HEK293 (cell line): ENCODE results near the gene CDYL2.

Experiments used
- CTCF ChIA-PET: fragments of 350-600 bp; formaldehyde crosslinking; extraction: SDS; loops from one replicate; lab custom pipeline; 2021; ENCODE audit warnings: antibody characterized with exemption; lab: Yijun Ruan, JAX
- POLR2A ChIA-PET: fragments of 300-600 bp; formaldehyde crosslinking; extraction: SDS; loops from one replicate; lab custom pipeline; 2020; ENCODE audit warnings: antibody characterized with exemption, inconsistent platforms; lab: Yijun Ruan, JAX
- H3K27ac ChIP-seq: fragments of 200-500 bp; sonication (Bioruptor generic); 2 replicates; pipeline ENCODE4 v1.5.1; 2014; ENCODE audit warnings: low read depth, low read length, control low read depth, inconsistent platforms; ENCODE audit errors: extremely low read depth
- H3K36me3 ChIP-seq, 2 experiments: fragments of 200-500 bp in 1 of 2; sonication (Bioruptor generic) in 1 of 2; 1 replicate in 1 of 2; 2 replicates in 1 of 2; pipeline ENCODE4 v1.5.1; 2014 to 2017; ENCODE audit warnings: inconsistent platforms in 2 of 2, low read length in 2 of 2; ENCODE audit not compliant: control insufficient read depth in 2 of 2, insufficient read depth in 1 of 2
- H3K4me1 ChIP-seq: fragments of 200-500 bp; sonication (Bioruptor generic); 2 replicates; pipeline ENCODE4 v1.5.1; 2014; ENCODE audit warnings: mild to moderate bottlenecking, low read length, inconsistent platforms; ENCODE audit not compliant: control insufficient read depth, insufficient read depth
- H3K4me3 ChIP-seq: 2 replicates; pipeline ENCODE4 v1.5.1; 2011; ENCODE audit warnings: low read depth, mild to moderate bottlenecking, control low read depth, low read length, moderate library complexity
- H3K9me3 ChIP-seq: fragments of 200-500 bp; sonication (Bioruptor generic); 2 replicates; pipeline ENCODE4 v1.5.1; 2014; ENCODE audit warnings: low read depth, low read length, inconsistent platforms; ENCODE audit not compliant: control insufficient read depth, insufficient read depth
- BCL11B ChIP-seq: fragments of 450-650 bp; formaldehyde crosslinking; IDR thresholded peaks from 2 replicates; pipeline ENCODE4 v1.5.1; 2016; ENCODE audit warnings: low read depth, missing biosample characterization, missing genetic modification characterization
- FEZF1 ChIP-seq: fragments of 450-650 bp; formaldehyde crosslinking; IDR thresholded peaks from 2 replicates; pipeline ENCODE4 v1.5.1; 2016; ENCODE audit warnings: missing biosample characterization, missing genetic modification characterization
- GLIS2 ChIP-seq: fragments of 450-650 bp; formaldehyde crosslinking; IDR thresholded peaks from 2 replicates; pipeline ENCODE4 v1.5.1; 2016; ENCODE audit warnings: missing biosample characterization, missing genetic modification characterization
- KLF10 ChIP-seq: fragments of 450-650 bp; IDR thresholded peaks from 2 replicates; pipeline ENCODE4 v1.5.1; 2018; ENCODE audit warnings: missing biosample characterization, mild to moderate bottlenecking, missing genetic modification characterization
- MYNN ChIP-seq: fragments of 450-650 bp; formaldehyde crosslinking; IDR thresholded peaks from 2 replicates; pipeline ENCODE4 v1.5.1; 2016; ENCODE audit warnings: missing biosample characterization, missing genetic modification characterization, borderline replicate concordance
- PBX3 ChIP-seq: sonication (generic); formaldehyde crosslinking; IDR thresholded peaks from 2 replicates; pipeline ENCODE4 v1.8.1; 2022; ENCODE audit warnings: mild to moderate bottlenecking, moderate library complexity, missing genetic modification reagents
- SP3 ChIP-seq: fragments of 450-650 bp; formaldehyde crosslinking; IDR thresholded peaks from 2 replicates; pipeline ENCODE4 v1.5.1; 2016; ENCODE audit warnings: missing biosample characterization, missing genetic modification characterization
- ZFHX2 ChIP-seq: fragments of 450-650 bp; formaldehyde crosslinking; conservative IDR thresholded peaks from 2 replicates; pipeline ENCODE4 v1.5.1; 2016; ENCODE audit warnings: missing biosample characterization, missing genetic modification characterization
- ZNF211 ChIP-seq: fragments of 450-650 bp; formaldehyde crosslinking; IDR thresholded peaks from 2 replicates; pipeline ENCODE4 v1.5.1; 2016; ENCODE audit warnings: low read depth, missing biosample characterization, missing genetic modification characterization
- ZNF214 ChIP-seq: fragments of 450-650 bp; formaldehyde crosslinking; IDR thresholded peaks from 2 replicates; pipeline ENCODE4 v1.5.1; 2017; ENCODE audit warnings: missing biosample characterization, mild to moderate bottlenecking, missing genetic modification characterization, borderline replicate concordance
- ZNF221 ChIP-seq: fragments of 450-650 bp; formaldehyde crosslinking; IDR thresholded peaks from 2 replicates; pipeline ENCODE4 v1.5.1; 2017; ENCODE audit warnings: missing biosample characterization, missing genetic modification characterization, borderline replicate concordance
- ZNF248 ChIP-seq: fragments of 450-650 bp; formaldehyde crosslinking; IDR thresholded peaks from 2 replicates; pipeline ENCODE4 v1.5.1; 2017; ENCODE audit warnings: missing biosample characterization, missing genetic modification characterization
- ZNF529 ChIP-seq: fragments of 450-650 bp; formaldehyde crosslinking; IDR thresholded peaks from 2 replicates; pipeline ENCODE4 v1.5.1; 2017; ENCODE audit warnings: missing genetic modification characterization, missing biosample characterization; ENCODE audit not compliant: insufficient replicate concordance
- ZNF544 ChIP-seq: fragments of 450-650 bp; formaldehyde crosslinking; IDR thresholded peaks from 2 replicates; pipeline ENCODE4 v1.5.0; 2017; ENCODE audit warnings: missing biosample characterization, missing genetic modification characterization
- ZNF561 ChIP-seq: fragments of 450-650 bp; IDR thresholded peaks from 2 replicates; pipeline ENCODE4 v1.5.1; 2018; ENCODE audit warnings: missing biosample characterization, missing genetic modification characterization, borderline replicate concordance
- ZNF585B ChIP-seq: fragments of 450-650 bp; formaldehyde crosslinking; IDR thresholded peaks from 2 replicates; pipeline ENCODE4 v1.5.1; 2016; ENCODE audit warnings: missing biosample characterization, missing genetic modification characterization
- ZNF768 ChIP-seq: fragments of 450-650 bp; formaldehyde crosslinking; IDR thresholded peaks from 2 replicates; pipeline ENCODE4 v1.5.1; 2018; ENCODE audit warnings: missing biosample characterization, mild to moderate bottlenecking, missing genetic modification characterization
- ZNF791 ChIP-seq: fragments of 450-650 bp; formaldehyde crosslinking; IDR thresholded peaks from 2 replicates; pipeline ENCODE4 v1.5.1; 2016; ENCODE audit warnings: missing biosample characterization, missing genetic modification characterization
- ZNF843 ChIP-seq: fragments of 450-650 bp; formaldehyde crosslinking; IDR thresholded peaks from 2 replicates; pipeline ENCODE4 v1.5.1; 2016; ENCODE audit warnings: missing biosample characterization, missing genetic modification characterization
- TF ChIP-seq, protein P1 (sequence below): fragments of 450-650 bp; formaldehyde crosslinking; IDR thresholded peaks from 2 replicates; pipeline ENCODE4 v1.5.1; 2016; ENCODE audit warnings: missing biosample characterization, missing genetic modification characterization
- TF ChIP-seq, protein P2 (sequence below): fragments of 450-650 bp; formaldehyde crosslinking; IDR thresholded peaks from 2 replicates; pipeline ENCODE4 v1.5.1; 2016; ENCODE audit warnings: missing biosample characterization, missing genetic modification characterization
- TF ChIP-seq, protein P3 (sequence below): fragments of 450-650 bp; formaldehyde crosslinking; IDR thresholded peaks from 2 replicates; pipeline ENCODE4 v1.5.1; 2016; ENCODE audit warnings: missing biosample characterization, missing genetic modification characterization
- TF ChIP-seq, protein P4 (sequence below): fragments of 450-650 bp; formaldehyde crosslinking; IDR thresholded peaks from 2 replicates; pipeline ENCODE4 v1.5.1; 2016; ENCODE audit warnings: missing biosample characterization, missing genetic modification characterization, low read depth

CDYL2 gene

DNA sequence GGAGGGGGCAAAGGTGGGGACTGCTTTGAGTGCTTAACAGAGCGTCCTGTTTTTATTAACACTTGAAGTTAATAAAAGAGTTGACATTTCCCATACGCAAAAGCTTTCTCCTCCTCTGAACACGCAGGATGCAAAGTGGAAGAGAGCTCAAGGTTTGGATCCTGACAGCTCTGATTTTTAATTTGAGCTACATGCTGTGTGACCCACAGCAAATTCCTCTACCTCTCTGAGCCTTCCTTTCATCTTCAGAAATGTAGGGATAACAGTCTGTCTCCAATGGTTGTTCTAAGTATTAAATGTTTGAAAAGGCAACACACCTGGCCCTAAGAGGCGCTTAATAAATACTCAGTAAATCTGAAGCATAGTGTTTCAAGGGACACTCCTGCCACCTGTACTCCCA lies 93.0 kb downstream of the CDYL2 start:
- ChIA-PET CTCF (no interaction called here), POLR2A (no interaction called here)
- peaks cover 1% of the 10 kb centered on the region; the same call in 1 of the 2 replicates for H3K4me1 ChIP-seq

DNA sequence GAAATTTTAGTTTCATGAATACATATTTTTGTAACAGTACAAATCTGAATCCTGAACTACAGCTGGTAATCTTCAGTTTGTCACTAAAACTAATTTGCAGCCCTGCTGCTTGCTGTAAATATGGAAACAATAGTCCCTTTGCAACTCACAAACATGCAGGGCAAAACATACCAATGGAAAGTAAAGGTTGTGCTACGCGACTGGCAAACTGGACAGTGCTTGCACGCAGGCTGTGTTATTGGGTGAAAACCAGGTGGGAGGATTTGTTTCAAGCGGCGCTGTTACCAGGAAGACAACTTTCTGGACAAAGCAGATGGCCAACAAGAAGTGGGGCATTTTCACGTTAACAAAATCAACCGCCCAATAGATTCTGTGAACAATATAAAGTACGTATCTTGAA lies 93.5 kb downstream of the CDYL2 start:
- no peak for TF ChIP-seq ZNF843 (tag by site-specific recombination)
- TF ChIP-seq PBX3 (CRISPR knock-in tag) = no peak
- TF ChIP-seq ZNF214 (tag by site-specific recombination) = no peak
- no peak for TF ChIP-seq FEZF1 (tag by site-specific recombination)
- no peak for TF ChIP-seq ZNF211 (tag by site-specific recombination)
- no peak for TF ChIP-seq ZNF561 (tag by site-specific recombination)
- no peak for TF ChIP-seq BCL11B
- TF ChIP-seq ZNF529 (tag by site-specific recombination) = no peak
- TF ChIP-seq KLF10 = no peak
- TF ChIP-seq ZNF791 (tag by site-specific recombination) = no peak
- TF ChIP-seq MYNN (tag by site-specific recombination) = no peak
- TF ChIP-seq ZNF585B (tag by site-specific recombination) = no peak
- TF ChIP-seq, all 188 proteins: peak for 0
- Histone ChIP-seq H3K9me3 (no peaks in the 10 kb centered on the region), H3K4me3 (no peak overlapping the region), H3K4me1 (peaks cover 4% of the 10 kb centered on the region; the same call in 1 of the 2 replicates), H3K27ac (no peak overlapping the region), H3K36me3 (no peaks in the 10 kb centered on the region)
- POLR2A ChIA-PET = no interaction called here
- CTCF ChIA-PET = no interaction called here

More for the DNA sequence above, 93.0 kb downstream of the CDYL2 start:
- no peak overlapping the region for H3K27ac ChIP-seq
- no peaks in the 10 kb centered on the region for H3K9me3 ChIP-seq
- peak; percentile 31; the same call in 1 of the 2 replicates for TF ChIP-seq ZNF768 (tag by site-specific recombination)
- no peak for TF ChIP-seq ZNF221
- no peak for TF ChIP-seq ZNF544 (tag by site-specific recombination)
- TF ChIP-seq, protein P1, sequence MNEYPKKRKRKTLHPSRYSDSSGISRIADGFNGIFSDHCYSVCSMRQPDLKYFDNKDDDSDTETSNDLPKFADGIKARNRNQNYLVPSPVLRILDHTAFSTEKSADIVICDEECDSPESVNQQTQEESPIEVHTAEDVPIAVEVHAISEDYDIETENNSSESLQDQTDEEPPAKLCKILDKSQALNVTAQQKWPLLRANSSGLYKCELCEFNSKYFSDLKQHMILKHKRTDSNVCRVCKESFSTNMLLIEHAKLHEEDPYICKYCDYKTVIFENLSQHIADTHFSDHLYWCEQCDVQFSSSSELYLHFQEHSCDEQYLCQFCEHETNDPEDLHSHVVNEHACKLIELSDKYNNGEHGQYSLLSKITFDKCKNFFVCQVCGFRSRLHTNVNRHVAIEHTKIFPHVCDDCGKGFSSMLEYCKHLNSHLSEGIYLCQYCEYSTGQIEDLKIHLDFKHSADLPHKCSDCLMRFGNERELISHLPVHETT (tag by site-specific recombination) = no peak
- no peak for TF ChIP-seq GLIS2 (tag by site-specific recombination)
- TF ChIP-seq ZFHX2 (tag by site-specific recombination) = no peak
- TF ChIP-seq ZNF248 = no peak
- TF ChIP-seq, all 188 proteins: peak for 1
- Histone ChIP-seq H3K36me3 (no peaks in the 10 kb centered on the region), H3K4me3 (no peak overlapping the region)

GRCh38 chr16:80708823-80709222 lies 95.6 kb downstream of the CDYL2 start:
- H3K9me3 ChIP-seq = no peaks in the 10 kb centered on the region
- H3K4me3 ChIP-seq = no peak overlapping the region
- no peaks in the 10 kb centered on the region for H3K36me3 ChIP-seq
- peaks cover 4% of the 10 kb centered on the region; the same call in 1 of the 2 replicates for H3K4me1 ChIP-seq
- CTCF ChIA-PET = interaction anchor here (0.6 kb wide), 1 partner anchor 17 kb away, joined by 3 read pairs; no protein-coding TSS in a partner anchor
- no peak overlapping the region for H3K27ac ChIP-seq
- POLR2A ChIA-PET = no interaction called here
- TF ChIP-seq, protein P2, sequence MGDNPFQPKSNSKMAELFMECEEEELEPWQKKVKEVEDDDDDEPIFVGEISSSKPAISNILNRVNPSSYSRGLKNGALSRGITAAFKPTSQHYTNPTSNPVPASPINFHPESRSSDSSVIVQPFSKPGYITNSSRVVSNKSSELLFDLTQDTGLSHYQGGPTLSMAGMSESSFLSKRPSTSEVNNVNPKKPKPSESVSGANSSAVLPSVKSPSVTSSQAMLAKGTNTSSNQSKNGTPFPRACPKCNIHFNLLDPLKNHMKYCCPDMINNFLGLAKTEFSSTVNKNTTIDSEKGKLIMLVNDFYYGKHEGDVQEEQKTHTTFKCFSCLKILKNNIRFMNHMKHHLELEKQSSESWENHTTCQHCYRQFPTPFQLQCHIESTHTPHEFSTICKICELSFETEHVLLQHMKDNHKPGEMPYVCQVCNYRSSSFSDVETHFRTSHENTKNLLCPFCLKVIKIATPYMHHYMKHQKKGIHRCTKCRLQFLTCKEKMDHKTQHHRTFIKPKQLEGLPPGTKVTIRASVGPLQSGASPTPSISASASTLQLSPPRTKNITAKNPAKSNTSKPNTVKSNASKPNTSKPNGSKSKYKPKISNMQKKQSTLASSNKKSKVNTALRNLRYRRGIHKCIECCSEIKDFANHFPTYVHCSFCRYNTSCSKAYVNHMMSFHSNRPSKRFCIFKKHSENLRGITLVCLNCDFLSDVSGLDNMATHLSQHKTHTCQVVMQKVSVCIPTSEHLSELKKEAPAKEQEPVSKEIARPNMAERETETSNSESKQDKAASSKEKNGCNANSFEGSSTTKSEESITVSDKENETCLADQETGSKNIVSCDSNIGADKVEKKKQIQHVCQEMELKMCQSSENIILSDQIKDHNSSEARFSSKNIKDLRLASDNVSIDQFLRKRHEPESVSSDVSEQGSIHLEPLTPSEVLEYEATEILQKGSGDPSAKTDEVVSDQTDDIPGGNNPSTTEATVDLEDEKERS = no peak
- TF ChIP-seq SP3 (tag by site-specific recombination) = no peak
- TF ChIP-seq, protein P3, sequence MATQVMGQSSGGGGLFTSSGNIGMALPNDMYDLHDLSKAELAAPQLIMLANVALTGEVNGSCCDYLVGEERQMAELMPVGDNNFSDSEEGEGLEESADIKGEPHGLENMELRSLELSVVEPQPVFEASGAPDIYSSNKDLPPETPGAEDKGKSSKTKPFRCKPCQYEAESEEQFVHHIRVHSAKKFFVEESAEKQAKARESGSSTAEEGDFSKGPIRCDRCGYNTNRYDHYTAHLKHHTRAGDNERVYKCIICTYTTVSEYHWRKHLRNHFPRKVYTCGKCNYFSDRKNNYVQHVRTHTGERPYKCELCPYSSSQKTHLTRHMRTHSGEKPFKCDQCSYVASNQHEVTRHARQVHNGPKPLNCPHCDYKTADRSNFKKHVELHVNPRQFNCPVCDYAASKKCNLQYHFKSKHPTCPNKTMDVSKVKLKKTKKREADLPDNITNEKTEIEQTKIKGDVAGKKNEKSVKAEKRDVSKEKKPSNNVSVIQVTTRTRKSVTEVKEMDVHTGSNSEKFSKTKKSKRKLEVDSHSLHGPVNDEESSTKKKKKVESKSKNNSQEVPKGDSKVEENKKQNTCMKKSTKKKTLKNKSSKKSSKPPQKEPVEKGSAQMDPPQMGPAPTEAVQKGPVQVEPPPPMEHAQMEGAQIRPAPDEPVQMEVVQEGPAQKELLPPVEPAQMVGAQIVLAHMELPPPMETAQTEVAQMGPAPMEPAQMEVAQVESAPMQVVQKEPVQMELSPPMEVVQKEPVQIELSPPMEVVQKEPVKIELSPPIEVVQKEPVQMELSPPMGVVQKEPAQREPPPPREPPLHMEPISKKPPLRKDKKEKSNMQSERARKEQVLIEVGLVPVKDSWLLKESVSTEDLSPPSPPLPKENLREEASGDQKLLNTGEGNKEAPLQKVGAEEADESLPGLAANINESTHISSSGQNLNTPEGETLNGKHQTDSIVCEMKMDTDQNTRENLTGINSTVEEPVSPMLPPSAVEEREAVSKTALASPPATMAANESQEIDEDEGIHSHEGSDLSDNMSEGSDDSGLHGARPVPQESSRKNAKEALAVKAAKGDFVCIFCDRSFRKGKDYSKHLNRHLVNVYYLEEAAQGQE (tag by site-specific recombination) = no peak
- TF ChIP-seq, protein P4, sequence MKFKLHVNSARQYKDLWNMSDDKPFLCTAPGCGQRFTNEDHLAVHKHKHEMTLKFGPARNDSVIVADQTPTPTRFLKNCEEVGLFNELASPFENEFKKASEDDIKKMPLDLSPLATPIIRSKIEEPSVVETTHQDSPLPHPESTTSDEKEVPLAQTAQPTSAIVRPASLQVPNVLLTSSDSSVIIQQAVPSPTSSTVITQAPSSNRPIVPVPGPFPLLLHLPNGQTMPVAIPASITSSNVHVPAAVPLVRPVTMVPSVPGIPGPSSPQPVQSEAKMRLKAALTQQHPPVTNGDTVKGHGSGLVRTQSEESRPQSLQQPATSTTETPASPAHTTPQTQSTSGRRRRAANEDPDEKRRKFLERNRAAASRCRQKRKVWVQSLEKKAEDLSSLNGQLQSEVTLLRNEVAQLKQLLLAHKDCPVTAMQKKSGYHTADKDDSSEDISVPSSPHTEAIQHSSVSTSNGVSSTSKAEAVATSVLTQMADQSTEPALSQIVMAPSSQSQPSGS = no peak
